HUES6 (cell line): ENCODE data around the gene PEX16.

ENCODE experiments used
- H3K27ac ChIP-seq: 2 replicates; pipeline ENCODE4 v1.7.0; 2013; ENCODE audit warnings: low read depth, mild to moderate bottlenecking, low read length, inconsistent platforms
- H3K27me3 ChIP-seq: 2 replicates; pipeline ENCODE4 v1.6.1; 2013; ENCODE audit warnings: low read length; ENCODE audit not compliant: control insufficient read depth, insufficient read depth
- H3K36me3 ChIP-seq: 2 replicates; pipeline ENCODE4 v1.6.1; 2013; ENCODE audit warnings: low read length; ENCODE audit not compliant: control insufficient read depth, insufficient read depth
- H3K4me1 ChIP-seq: 2 replicates; pipeline ENCODE4 v1.6.1; 2013; ENCODE audit warnings: low read length; ENCODE audit not compliant: control insufficient read depth, insufficient read depth
- H3K4me3 ChIP-seq: 2 replicates; pipeline ENCODE4 v1.5.1; 2013; ENCODE audit warnings: low read depth, low read length
- H3K9ac ChIP-seq: one replicate; pipeline ENCODE4 v1.6.1; 2013; ENCODE audit warnings: mild to moderate bottlenecking, low read length
- H3K9me3 ChIP-seq: 2 replicates; pipeline ENCODE4 v1.6.1; 2013; ENCODE audit warnings: low read depth, low read length; ENCODE audit not compliant: control insufficient read depth, insufficient read depth

PEX16 gene

DNA sequence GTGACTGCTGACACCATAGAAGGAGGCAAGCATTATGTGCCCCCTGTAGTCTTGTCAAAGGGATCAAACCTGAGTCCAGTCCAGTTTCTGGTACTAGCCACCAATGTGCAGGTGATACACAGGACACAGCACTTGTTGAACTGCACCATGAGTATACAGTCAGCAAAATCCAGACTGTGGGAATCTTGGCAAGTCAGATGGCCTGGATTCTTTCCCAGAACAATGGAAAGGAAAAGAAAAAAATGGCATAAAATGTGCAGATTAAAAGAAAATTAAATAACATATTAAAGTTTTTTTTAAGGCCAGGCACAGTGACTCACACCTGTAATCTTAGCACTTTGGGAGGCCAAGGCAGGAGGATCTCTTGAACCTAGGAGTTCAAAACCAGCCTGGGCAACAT, 53.6 kb downstream of the PEX16 start:
- Histone ChIP-seq H3K27ac (no peak overlapping the region), H3K4me1 (peaks cover 6% of the 10 kb centered on the region; the same call in 1 of the 2 replicates), H3K36me3 (peaks cover 61% of the 10 kb centered on the region), H3K27me3 (no peaks in the 10 kb centered on the region), H3K9me3 (no peaks in the 10 kb centered on the region), H3K9ac (no peak overlapping the region), H3K4me3 (no peak overlapping the region)

DNA sequence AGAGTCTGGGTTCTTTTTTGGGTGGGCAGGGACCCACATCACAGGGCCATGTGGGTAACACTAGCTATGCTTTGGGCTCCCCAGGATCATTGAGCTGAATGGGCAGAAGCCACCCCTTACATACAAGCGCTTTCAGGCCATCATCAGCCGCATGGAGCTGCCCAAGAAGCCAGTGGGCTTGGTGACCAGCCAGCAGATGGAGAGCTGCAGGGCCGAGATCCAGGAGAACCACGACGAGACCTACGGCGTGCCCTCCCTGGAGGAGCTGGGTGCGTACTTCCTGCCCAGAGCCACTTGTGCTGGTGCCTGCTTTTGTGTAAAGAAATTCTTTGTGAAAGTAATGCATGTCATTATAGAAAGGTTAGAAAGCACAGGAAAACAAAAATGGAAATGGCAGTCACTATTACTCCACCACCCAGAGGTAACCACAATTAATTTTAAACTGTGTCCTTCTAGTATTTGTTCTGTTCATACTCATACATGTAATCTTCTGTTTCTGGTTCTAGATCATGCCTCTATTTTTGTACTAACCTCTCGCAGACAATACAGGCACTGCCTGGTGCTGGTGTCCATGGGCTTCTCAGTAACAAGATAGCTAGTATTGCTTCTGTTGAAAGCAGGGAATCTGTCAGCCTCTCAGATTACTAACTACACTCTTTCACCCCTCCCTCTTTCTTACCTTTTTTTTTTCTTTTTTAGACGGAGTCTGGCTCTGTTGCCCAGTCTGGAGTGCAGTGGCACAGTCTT, 56.7 kb downstream of the PEX16 start:
- H3K27ac ChIP-seq, result no peak overlapping the region
- no peak overlapping the region for H3K4me3 ChIP-seq
- no peak overlapping the region for H3K9ac ChIP-seq
- peaks cover 17% of the 10 kb centered on the region for H3K4me1 ChIP-seq
- H3K9me3 ChIP-seq, result no peaks in the 10 kb centered on the region
- no peaks in the 10 kb centered on the region for H3K27me3 ChIP-seq
- H3K36me3 ChIP-seq, result peaks cover 49% of the 10 kb centered on the region

DNA sequence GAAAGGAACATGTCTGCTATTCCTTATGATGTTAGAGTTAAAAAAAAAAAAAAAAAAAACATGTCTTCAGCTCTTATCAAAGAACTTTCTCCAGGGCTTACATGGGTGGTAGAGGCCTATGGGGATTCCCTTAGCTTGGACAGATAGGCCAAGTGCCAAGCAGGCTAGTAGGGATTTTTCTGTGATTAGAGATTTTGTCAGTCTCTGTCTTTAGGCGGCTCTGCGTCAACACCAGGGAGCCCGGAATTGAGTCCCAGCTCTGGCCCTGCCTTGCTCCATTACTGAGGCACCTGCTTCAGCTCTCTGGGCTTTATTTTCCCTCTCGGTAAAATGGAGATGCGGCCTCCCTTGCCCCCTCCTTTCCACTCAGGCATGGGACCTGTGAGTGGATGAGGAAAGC, 57.3 kb downstream of the PEX16 start:
- Histone ChIP-seq H3K27ac (no peak overlapping the region), H3K4me3 (no peak overlapping the region), H3K4me1 (peaks cover 21% of the 10 kb centered on the region), H3K27me3 (no peaks in the 10 kb centered on the region), H3K9ac (no peak overlapping the region), H3K36me3 (peaks cover 49% of the 10 kb centered on the region), H3K9me3 (no peaks in the 10 kb centered on the region)
